Astrocyte (in vitro differentiated cells and primary cell): ENCODE data around the gene SLC6A3. TPM values are rescaled to one million over a fixed set of nuclear protein-coding genes. Genes with fewer than 3 reads are reported as not detected.

Experiments
- DNase-seq: peaks from one replicate; pipeline ENCODE4 v3.0.0-alpha.2; 2010; ENCODE audit warnings: low read depth
- FAIRE-seq: peaks from 2 replicates; lab custom pipeline; 2011; peaks lifted over from hg19 to GRCh38; lab: Jason Lieb, UNC
- H2AFZ ChIP-seq: 2 replicates; pipeline ENCODE4 v1.6.0; 2012; ENCODE audit warnings: low read depth, low read length, inconsistent platforms
- H3K27ac ChIP-seq: 2 replicates; pipeline ENCODE4 v1.5.1; 2011; ENCODE audit warnings: low read depth, low read length, inconsistent platforms
- H3K27me3 ChIP-seq: 2 replicates; pipeline ENCODE4 v1.6.0; 2011; ENCODE audit warnings: low read length, inconsistent platforms; ENCODE audit not compliant: insufficient read depth
- H3K36me3 ChIP-seq: 2 replicates; pipeline ENCODE4 v1.5.1; 2011; ENCODE audit warnings: low read length, inconsistent platforms; ENCODE audit not compliant: insufficient read depth
- H3K4me1 ChIP-seq: 2 replicates; pipeline ENCODE4 v1.5.1; 2011; ENCODE audit warnings: low read length, inconsistent platforms; ENCODE audit not compliant: insufficient read depth
- H3K4me2 ChIP-seq: 2 replicates; pipeline ENCODE4 v1.6.0; 2012; ENCODE audit warnings: low read length, inconsistent platforms
- H3K4me3 ChIP-seq: 2 replicates; pipeline ENCODE4 v1.5.1; 2011; ENCODE audit warnings: low read depth, mild to moderate bottlenecking, low read length, inconsistent platforms; ENCODE audit not compliant: insufficient read depth
- H3K79me2 ChIP-seq: 2 replicates; pipeline ENCODE4 v1.6.0; 2012; ENCODE audit warnings: mild to moderate bottlenecking, low read length, inconsistent platforms; ENCODE audit not compliant: insufficient read depth
- H3K9ac ChIP-seq: 2 replicates; pipeline ENCODE4 v1.6.0; 2012; ENCODE audit warnings: mild to moderate bottlenecking, low read length, inconsistent platforms
- H3K9me3 ChIP-seq: 2 replicates; pipeline ENCODE4 v1.5.1; 2012; ENCODE audit warnings: low read depth, mild to moderate bottlenecking, low read length, inconsistent platforms; ENCODE audit not compliant: insufficient read depth
- H4K20me1 ChIP-seq: 2 replicates; pipeline ENCODE4 v1.6.0; 2012; ENCODE audit warnings: low read length, inconsistent platforms; ENCODE audit not compliant: insufficient read depth
- H3K27ac Mint-ChIP-seq: one replicate; pipeline ENCODE4 v1.8.0; 2021; ENCODE audit warnings: mild to moderate bottlenecking, mixed read lengths; ENCODE audit not compliant: unreplicated experiment
- H3K27me3 Mint-ChIP-seq: one replicate; pipeline ENCODE4 v1.8.0; 2021; ENCODE audit warnings: low read depth, mixed read lengths; ENCODE audit not compliant: unreplicated experiment
- H3K36me3 Mint-ChIP-seq: one replicate; pipeline ENCODE4 v1.8.0; 2021; ENCODE audit warnings: low read depth, mixed read lengths; ENCODE audit not compliant: unreplicated experiment
- H3K4me1 Mint-ChIP-seq: one replicate; pipeline ENCODE4 v1.8.0; 2021; ENCODE audit warnings: low read depth, mixed read lengths; ENCODE audit not compliant: unreplicated experiment
- H3K4me3 Mint-ChIP-seq: one replicate; pipeline ENCODE4 v1.8.0; 2021; ENCODE audit warnings: mild to moderate bottlenecking, moderate library complexity, mixed read lengths; ENCODE audit not compliant: unreplicated experiment
- H3K9me3 Mint-ChIP-seq: one replicate; pipeline ENCODE4 v1.8.0; 2021; ENCODE audit warnings: mild to moderate bottlenecking, mixed read lengths; ENCODE audit not compliant: unreplicated experiment
- EZH2 ChIP-seq: IDR thresholded peaks from 2 replicates; pipeline ENCODE4 v1.6.1; 2012; ENCODE audit warnings: mild to moderate bottlenecking, low read length, inconsistent platforms; ENCODE audit not compliant: insufficient read depth
- total RNA-seq: library from RNA; stranded (reverse); gene quantifications from 2 replicates; pipeline ENCODE4 v1.2.1, GENCODE V29; 2021
- TF ChIP-seq, protein P1 (sequence below): IDR thresholded peaks from 2 replicates; pipeline ENCODE4 v1.5.1; 2011; ENCODE audit warnings: low read depth, mild to moderate bottlenecking, inconsistent platforms, low read length, moderate library complexity; ENCODE audit not compliant: insufficient read depth

The SLC6A3 gene
- total RNA-seq, 1 donor from 2014 or later: 0.07 TPM

DNA sequence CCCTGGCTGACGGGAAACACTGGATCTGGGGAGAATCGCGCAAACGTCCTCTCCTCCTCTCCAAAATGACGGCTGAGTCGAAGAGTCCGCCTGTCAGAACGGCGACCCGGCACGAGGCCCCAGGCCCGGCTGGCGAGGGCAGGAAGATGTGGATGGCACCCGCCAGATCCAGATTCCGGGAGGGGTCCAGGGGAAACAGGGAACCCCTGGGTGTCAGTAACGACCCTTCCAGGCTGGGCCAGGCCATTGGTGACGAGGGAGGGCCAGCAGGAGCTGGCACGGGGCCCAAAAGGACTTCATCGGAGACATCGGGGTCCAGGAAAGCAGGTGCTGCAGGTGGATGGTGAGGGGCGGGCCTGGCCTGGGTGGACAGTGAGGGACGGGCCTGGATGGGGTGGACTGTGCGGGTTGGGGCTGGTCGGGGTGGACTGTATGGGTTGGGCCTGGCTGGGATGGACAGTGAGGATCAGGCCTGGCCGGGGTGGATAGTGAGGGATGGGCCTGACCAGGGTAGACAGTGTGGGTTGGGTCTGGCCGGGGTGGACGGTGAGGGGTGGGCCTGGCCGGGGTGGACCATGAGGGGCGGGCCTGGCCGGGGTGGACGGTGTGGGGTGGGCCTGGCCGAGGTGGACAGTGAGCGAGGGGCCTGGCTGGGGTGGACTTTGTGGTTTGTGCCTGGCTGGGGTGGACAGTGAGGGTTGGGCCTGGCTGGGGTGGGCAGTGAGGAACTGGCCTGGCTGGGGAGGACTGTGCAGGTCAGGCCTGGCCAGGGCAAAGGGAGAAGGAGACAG lies 14.0 kb downstream of the SLC6A3 start:
- H3K4me2 ChIP-seq: no peak overlapping the region
- H3K36me3 ChIP-seq: no peaks in the 10 kb centered on the region
- no peaks in the 10 kb centered on the region for H3K79me2 ChIP-seq
- peaks cover 28% of the 10 kb centered on the region for H3K27me3 Mint-ChIP-seq
- no peak overlapping the region for H3K9ac ChIP-seq
- H3K4me1 ChIP-seq: no peaks in the 10 kb centered on the region
- H4K20me1 ChIP-seq: no peaks in the 10 kb centered on the region
- H3K9me3 Mint-ChIP-seq: peaks cover 42% of the 10 kb centered on the region
- no peak overlapping the region for H3K4me3 Mint-ChIP-seq
- DNase-seq (no peak), FAIRE-seq (no peak)
- H3K27ac ChIP-seq: no peak overlapping the region
- no peak overlapping the region for H3K27ac Mint-ChIP-seq
- peaks cover 9% of the 10 kb centered on the region for H3K36me3 Mint-ChIP-seq
- no peaks in the 10 kb centered on the region for H3K27me3 ChIP-seq
- no peaks in the 10 kb centered on the region for H3K4me1 Mint-ChIP-seq
- peaks cover 19% of the 10 kb centered on the region for H3K9me3 ChIP-seq
- TF ChIP-seq EZH2: no peak
- TF ChIP-seq, protein P1, sequence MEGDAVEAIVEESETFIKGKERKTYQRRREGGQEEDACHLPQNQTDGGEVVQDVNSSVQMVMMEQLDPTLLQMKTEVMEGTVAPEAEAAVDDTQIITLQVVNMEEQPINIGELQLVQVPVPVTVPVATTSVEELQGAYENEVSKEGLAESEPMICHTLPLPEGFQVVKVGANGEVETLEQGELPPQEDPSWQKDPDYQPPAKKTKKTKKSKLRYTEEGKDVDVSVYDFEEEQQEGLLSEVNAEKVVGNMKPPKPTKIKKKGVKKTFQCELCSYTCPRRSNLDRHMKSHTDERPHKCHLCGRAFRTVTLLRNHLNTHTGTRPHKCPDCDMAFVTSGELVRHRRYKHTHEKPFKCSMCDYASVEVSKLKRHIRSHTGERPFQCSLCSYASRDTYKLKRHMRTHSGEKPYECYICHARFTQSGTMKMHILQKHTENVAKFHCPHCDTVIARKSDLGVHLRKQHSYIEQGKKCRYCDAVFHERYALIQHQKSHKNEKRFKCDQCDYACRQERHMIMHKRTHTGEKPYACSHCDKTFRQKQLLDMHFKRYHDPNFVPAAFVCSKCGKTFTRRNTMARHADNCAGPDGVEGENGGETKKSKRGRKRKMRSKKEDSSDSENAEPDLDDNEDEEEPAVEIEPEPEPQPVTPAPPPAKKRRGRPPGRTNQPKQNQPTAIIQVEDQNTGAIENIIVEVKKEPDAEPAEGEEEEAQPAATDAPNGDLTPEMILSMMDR: no peak
- no peak overlapping the region for H2AFZ ChIP-seq
- no peak overlapping the region for H3K4me3 ChIP-seq

DNA sequence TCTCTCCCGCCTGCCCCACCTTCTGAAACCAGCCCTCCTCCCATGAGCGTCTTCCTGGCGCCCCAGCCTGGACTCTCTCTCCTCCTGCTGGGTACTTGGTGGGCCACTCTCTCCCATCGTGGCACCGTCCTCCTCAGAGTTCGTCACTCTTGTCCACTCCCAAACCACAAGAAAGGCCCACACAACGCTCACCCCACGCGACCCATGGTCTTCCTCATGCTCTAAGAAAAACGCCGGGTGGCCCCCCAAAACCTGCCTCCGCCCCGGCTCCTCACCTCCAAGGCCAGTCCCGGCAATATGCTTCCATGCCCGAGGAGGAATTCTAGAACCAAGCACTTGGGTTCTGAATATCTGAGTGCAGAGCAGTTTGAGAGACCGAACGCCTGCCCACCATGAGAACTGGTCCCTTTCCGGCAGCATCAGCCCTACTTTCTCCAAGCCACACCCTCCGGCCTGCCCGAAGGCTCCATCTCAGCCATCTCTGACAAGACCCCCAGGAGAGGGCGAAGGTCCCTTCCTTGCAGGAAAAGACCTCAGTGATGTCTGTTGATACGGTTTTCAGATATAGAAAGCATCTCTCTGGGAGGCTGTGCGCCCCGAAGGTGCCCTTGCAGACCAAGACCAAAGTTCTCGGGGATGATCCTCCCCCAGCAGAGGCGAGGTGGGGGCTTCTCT lies 15.0 kb downstream of the SLC6A3 start:
- Histone ChIP-seq H3K27me3 (no peaks in the 10 kb centered on the region), H3K27ac (no peak overlapping the region), H3K9ac (no peak overlapping the region), H3K4me1 (no peaks in the 10 kb centered on the region), H4K20me1 (no peaks in the 10 kb centered on the region), H3K4me3 (no peak overlapping the region), H3K9me3 (peaks cover 19% of the 10 kb centered on the region), H3K79me2 (no peaks in the 10 kb centered on the region), H2AFZ (no peak overlapping the region), H3K4me2 (no peak overlapping the region), H3K36me3 (no peaks in the 10 kb centered on the region)
- peaks cover 50% of the 10 kb centered on the region for H3K9me3 Mint-ChIP-seq
- TF ChIP-seq EZH2: no peak
- TF ChIP-seq, protein P1: no peak
- FAIRE-seq: no peak
- no peak overlapping the region for H3K27ac Mint-ChIP-seq
- peaks cover 9% of the 10 kb centered on the region for H3K36me3 Mint-ChIP-seq
- H3K4me3 Mint-ChIP-seq: no peak overlapping the region
- DNase-seq: no peak
- no peaks in the 10 kb centered on the region for H3K4me1 Mint-ChIP-seq
- peaks cover 37% of the 10 kb centered on the region for H3K27me3 Mint-ChIP-seq
